BE2C (cell line): ENCODE measurements around the gene SLC8B1.

Source experiments
- DNase-seq: peaks from one replicate; pipeline ENCODE4 v3.0.0-alpha.2; 2020
- H3K27me3 ChIP-seq: fragments of 250-450 bp; sonication (Bioruptor Pico); 2 replicates; pipeline ENCODE4 v1.5.1; 2020; ENCODE audit warnings: mild to moderate bottlenecking
- H3K36me3 ChIP-seq: fragments of 250-450 bp; sonication (Bioruptor Pico); 2 replicates; pipeline ENCODE4 v1.5.1; 2020; ENCODE audit warnings: mild to moderate bottlenecking
- H3K4me1 ChIP-seq: fragments of 250-450 bp; sonication (Bioruptor Pico); 2 replicates; pipeline ENCODE4 v1.5.1; 2020
- H3K4me3 ChIP-seq: 2 replicates; pipeline ENCODE4 v1.5.1; 2011; ENCODE audit warnings: low read depth, low read length
- H3K9me3 ChIP-seq: fragments of 250-450 bp; sonication (Bioruptor Pico); 2 replicates; pipeline ENCODE4 v1.5.1; 2020
- TF ChIP-seq, protein P1 (sequence below): IDR thresholded peaks from 2 replicates; pipeline ENCODE4 v1.5.1; 2012; ENCODE audit warnings: mild to moderate bottlenecking, low read depth, low read length

The SLC8B1 gene

DNA sequence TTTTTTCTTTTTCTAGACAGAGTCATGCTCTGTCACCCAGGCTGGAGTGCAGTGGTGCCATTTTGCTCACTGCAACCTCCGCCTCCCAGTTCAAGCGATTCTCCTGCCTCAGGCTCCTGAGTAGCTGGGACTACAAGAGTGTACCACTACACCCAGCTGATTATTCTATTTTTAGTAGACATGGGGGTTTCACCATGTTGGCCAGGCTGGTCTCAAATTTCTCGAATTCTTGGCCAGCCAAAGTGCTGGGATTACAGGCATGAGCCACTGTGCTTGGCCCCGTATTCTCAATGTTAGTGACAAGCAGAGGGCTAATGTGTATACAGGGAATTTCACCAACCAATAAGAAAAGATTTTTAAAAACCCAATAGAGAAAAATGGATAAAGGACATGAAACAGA lies 31.9 kb upstream of the SLC8B1 start:
- Histone ChIP-seq H3K4me3 (no peak overlapping the region), H3K4me1 (no peaks in the 10 kb centered on the region), H3K36me3 (peaks cover 12% of the 10 kb centered on the region; the same call in 1 of the 2 replicates), H3K9me3 (no peaks in the 10 kb centered on the region), H3K27me3 (no peaks in the 10 kb centered on the region)
- TF ChIP-seq, protein P1, sequence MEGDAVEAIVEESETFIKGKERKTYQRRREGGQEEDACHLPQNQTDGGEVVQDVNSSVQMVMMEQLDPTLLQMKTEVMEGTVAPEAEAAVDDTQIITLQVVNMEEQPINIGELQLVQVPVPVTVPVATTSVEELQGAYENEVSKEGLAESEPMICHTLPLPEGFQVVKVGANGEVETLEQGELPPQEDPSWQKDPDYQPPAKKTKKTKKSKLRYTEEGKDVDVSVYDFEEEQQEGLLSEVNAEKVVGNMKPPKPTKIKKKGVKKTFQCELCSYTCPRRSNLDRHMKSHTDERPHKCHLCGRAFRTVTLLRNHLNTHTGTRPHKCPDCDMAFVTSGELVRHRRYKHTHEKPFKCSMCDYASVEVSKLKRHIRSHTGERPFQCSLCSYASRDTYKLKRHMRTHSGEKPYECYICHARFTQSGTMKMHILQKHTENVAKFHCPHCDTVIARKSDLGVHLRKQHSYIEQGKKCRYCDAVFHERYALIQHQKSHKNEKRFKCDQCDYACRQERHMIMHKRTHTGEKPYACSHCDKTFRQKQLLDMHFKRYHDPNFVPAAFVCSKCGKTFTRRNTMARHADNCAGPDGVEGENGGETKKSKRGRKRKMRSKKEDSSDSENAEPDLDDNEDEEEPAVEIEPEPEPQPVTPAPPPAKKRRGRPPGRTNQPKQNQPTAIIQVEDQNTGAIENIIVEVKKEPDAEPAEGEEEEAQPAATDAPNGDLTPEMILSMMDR, result no peak
- DNase-seq, result no peak

DNA sequence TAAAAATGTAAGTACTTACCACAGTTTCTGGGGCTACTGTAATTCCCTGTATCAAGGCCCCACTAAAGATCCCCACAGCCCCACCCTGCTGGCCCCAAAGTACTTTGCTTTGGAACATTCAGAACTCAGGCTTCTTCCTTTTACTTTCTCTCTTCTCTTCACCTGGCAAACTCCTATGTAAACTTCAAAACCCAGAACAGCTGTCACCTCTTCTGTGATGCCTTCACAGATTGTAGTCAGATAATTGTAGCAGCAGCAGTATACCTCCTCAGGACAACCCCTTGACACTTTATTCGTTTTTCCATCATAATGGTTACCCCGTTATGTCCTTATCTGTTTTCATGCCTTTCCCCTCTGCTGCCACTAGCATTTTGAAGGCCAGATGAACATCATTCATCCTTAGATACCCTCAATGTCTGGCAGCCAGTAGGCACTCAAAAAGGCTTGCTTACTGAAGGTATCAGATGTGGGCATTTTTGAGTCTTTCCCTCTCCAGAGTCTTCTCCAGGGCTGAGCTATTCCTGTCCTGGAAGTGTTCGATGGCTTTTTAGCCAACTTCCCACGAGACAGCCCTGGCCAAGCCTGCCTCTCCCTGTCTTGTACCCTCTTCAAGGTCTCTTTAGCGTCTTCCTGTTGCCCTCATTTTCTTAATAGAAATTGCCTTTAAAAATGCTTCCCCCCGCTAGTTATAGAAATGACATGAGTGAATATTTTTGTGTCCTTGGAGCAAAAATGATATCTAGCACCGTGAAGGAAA lies 30.9 kb upstream of the SLC8B1 start:
- DNase-seq, result no peak
- H3K36me3 ChIP-seq, result peaks cover 3% of the 10 kb centered on the region; the same call in 1 of the 2 replicates
- H3K27me3 ChIP-seq, result no peaks in the 10 kb centered on the region
- H3K4me3 ChIP-seq, result no peak overlapping the region
- H3K4me1 ChIP-seq, result no peaks in the 10 kb centered on the region
- TF ChIP-seq, protein P1, result no peak
- no peaks in the 10 kb centered on the region for H3K9me3 ChIP-seq

DNA sequence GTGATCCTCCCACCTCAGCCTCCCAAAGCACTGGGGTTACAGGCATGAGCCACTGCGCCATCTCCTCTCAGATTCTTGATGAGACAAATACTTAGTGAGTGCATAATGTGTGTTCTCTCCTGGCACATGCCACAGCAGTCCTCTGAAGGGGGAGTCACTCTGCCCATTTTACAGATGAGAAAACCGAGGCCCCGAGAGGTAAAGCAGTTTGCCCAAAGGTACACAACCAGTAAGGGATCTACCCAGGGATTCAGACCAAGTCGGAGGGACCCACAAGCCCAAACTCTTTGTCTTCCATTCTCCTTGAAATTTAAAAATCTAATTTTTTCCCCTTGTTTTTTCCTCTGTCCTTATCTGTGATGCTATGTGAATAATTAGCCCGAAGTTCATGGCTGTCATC lies 29.8 kb upstream of the SLC8B1 start:
- H3K4me1 ChIP-seq, result no peaks in the 10 kb centered on the region
- peaks cover 3% of the 10 kb centered on the region for H3K36me3 ChIP-seq
- H3K4me3 ChIP-seq, result no peak overlapping the region
- TF ChIP-seq, protein P1, result no peak
- H3K9me3 ChIP-seq, result no peaks in the 10 kb centered on the region
- DNase-seq, result no peak
- H3K27me3 ChIP-seq, result no peaks in the 10 kb centered on the region

DNA sequence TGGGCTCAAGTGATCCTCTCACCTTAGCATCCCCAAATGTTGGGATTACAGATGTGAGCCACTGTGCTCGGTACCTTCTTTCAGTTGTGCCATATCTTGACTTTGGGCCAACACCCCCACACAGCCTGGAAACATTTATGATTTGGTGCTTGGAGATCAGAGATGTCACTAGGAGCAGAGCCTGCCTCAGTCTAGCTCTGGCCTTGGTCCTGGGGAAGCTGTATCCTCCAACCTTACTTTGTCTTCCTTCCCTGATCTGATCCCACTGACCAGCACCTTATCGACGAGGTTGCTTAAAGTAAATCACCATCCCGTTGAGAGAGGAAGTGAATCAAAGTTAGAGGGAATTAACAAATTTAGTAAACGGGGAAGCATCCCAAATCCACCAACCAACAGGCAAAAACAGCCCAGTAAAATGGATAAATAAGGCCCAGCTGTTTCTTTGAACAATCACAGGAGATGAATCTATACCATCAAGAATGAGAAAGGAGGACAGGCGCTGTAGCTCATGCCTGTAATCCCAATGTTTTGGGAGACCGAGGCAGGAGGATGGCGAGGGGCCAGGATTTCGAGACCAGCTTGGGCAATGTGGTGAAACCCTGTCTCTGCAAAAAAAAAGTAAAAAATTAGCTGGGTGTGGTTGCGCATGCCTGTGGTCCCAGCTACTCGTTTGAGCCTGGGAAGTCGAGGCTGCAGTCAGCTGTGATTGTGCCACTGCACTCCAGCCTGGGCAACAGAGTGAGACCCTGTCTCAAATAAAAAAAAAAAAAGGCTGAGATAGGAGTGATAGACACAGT lies 26.9 kb upstream of the SLC8B1 start:
- no peaks in the 10 kb centered on the region for H3K9me3 ChIP-seq
- no peak for DNase-seq
- H3K4me3 ChIP-seq, result no peak overlapping the region
- TF ChIP-seq, protein P1, result no peak
- no peaks in the 10 kb centered on the region for H3K4me1 ChIP-seq
- no peaks in the 10 kb centered on the region; the same call in none of the 2 replicates for H3K36me3 ChIP-seq
- H3K27me3 ChIP-seq, result no peaks in the 10 kb centered on the region

DNA sequence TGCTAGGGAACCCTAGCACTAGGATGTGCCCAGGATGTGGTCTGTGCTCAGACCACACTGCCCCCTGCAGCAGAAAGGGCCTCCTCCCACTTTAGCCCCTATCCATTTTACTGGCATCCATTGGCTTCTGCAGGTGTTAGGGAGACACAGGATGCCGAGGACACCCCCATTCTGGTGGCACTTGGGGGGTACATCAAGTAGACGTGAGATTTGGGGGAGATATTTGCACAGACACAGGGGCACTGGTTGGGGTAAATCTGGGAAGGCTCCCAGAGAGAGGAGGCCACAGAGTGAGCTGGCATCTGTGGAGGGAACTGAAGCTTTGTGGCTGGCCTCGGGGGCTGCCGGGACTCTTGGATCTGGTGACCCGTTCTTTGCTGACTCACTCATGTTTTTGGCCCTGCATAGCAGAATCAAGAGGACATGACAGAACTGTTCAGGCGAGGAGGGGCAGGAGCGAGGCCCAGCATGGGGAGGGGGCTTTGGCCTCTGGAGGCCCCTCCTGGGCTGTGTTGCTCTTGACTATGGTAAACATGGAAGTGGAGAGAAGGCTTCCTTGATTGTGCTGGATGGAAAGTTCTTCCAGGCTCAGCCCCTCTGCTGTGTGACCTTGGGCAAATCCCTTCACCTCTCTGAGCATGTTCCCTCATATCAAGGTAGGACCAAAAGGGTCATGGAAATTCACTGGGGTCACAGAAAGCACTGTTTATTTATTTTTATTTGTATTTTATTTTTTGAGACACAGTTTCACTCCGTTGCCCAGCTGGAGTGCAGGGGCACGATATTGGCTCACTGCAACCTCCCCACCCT lies 25.2 kb upstream of the SLC8B1 start:
- no peak for DNase-seq
- Histone ChIP-seq H3K27me3 (no peaks in the 10 kb centered on the region), H3K9me3 (no peaks in the 10 kb centered on the region), H3K36me3 (no peaks in the 10 kb centered on the region; the same call in none of the 2 replicates), H3K4me1 (no peaks in the 10 kb centered on the region), H3K4me3 (peak overlapping the region; percentile 93; the same call in 1 of the 2 replicates)
- TF ChIP-seq, protein P1, result peak; percentile 35; the same call in 1 of the 2 replicates
